GM18505 (cell line): ENCODE data around the gene METTL24.

Source experiments
- ATAC-seq: cut with Tn5 transposase; IDR thresholded peaks from one replicate; pipeline ENCODE4 v1.9.1; 2021; ENCODE audit not compliant: unreplicated experiment
- POLR2A ChIP-seq: IDR thresholded peaks from 4 replicates; pipeline ENCODE4 v1.6.1; 2011; ENCODE audit warnings: borderline replicate concordance; ENCODE audit not compliant: insufficient read depth, insufficient read length; ENCODE audit errors: extremely low read depth

The METTL24 gene

DNA sequence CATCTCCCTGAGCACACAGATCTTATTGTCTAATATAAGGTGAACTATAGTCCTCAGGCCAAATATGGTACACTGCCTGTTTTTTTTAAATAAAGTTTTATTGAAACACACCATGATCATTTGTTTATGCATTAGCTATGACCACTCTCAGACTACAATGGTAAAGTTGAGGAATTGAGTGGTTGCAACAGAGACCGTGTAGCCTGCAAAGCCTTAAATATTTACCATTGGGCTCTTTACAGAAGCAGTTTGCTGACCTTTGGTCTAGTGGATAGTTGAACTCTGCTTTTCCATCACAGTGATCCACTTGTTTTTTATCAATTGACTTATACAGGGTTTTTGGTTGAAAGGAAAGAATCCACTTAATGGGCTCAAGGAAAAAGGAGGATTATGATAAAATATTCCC, 27.3 kb upstream of the METTL24 start:
- no peak for TF ChIP-seq POLR2A
- ATAC-seq: no peak

DNA sequence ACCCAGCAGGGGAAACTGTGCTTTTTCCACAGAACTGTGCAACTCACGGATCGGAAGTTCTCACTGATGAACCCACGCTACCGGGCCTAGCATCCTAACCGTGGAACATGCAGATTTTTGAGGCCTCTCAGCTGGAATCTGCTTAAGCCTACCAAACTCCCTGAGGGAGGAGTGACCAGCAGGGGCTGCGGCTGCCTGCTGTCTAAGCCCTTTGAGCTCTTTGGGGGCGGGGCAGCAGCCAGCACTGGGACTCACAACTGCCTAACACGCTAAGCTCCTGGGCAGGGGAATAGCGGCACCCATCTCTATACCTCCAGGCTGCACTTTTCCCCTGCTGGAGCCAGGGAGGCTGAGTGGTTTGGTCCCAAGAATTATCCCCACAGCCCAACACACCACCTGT, 20.4 kb upstream of the METTL24 start:
- ATAC-seq: no peak
- TF ChIP-seq POLR2A: no peak

DNA sequence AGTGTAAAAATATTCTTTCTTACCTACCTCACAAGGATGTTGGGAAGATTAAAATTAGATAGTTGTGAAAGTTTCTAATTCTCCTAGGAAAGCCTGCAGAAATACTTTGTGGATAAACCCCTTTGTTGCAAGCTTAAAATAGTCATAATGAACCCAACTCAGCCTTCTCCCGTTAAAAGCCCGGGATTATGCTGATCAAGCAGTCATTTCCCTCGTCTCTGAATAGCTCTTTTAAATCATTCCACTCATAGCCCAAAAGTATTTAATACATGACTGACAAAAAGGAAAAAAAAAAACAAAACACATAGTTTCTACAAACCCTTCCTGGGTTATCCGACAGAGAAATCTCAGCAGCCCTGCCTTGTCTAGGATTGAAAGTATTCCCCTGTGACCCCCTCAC, 10.9 kb upstream of the METTL24 start:
- TF ChIP-seq POLR2A: no peak
- ATAC-seq: no peak

DNA sequence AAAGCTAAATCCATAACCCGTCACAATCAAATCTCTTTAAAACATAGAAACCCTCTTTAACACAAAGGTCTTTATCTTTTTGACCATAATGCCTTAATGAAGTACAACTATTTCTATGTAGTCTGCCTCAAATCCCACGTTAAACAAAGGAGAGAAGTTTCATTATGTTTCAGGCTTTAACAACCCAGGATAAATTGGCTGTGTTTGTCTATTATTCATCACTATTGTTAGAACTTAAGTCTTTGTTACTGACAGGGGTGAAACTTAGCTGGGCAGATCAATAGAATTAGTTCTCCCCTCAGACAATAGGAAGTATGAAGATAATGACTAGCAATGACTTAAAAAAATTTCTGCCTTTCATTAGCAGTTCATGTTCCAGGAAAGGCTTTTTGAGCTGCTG, 10.1 kb upstream of the METTL24 start:
- ATAC-seq: no peak
- TF ChIP-seq POLR2A: no peak

DNA sequence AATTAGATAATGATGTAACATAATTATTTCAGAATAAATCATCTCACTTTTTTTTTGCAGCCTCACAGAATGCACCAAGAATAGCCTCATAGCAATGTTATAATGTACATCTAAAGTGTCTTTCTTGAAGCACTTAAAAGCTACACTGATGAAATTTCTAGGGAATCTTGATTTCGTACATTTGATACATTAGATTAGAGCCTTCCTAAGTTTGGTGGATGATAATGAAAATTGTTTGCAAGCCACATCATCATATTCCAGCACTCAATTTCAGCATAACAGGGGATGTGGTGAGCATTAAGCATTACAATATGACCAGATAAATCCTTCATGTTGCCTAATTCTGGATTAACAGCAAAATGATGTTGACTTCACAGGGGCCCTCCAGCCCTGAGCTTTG, 9.7 kb upstream of the METTL24 start:
- no peak for ATAC-seq
- TF ChIP-seq POLR2A: no peak

DNA sequence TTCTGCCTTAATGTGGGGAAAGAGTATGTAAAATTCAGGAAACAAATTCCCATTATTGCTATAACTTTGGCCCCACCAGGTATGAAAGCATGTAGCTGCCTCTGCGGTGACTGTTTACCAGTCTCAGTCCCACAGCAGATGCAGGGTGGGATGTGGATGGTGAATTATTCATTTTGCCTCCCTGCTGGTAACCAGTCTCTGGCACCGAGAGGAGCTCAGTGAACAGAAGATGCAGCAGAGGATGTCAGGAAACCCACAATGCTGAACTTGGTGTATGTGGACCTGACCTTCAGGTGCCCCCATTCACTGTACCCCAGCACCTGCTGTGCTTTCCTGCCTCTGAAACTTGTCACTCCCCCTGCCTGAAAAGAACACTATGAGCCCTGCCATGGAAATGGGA, 8.8 kb upstream of the METTL24 start:
- TF ChIP-seq POLR2A: no peak

DNA sequence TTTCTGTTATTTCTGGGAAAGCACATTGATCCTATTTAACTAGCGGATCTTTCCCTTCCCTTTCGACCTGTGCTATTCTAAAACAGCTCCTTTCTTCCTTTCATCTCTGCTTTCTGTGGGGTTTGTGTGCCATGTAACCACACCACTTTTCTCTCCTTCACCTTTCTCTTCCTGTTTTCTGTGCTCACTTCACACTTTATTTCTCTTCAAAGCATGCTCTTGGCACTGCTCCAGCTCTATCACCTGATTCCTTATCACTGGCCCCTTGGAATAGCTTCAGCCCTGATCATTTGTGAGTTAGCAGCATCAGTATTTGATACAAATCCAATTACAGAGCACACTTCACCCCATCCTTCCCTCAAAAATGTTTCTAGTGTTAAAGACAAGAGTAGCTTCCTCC, 8.1 kb upstream of the METTL24 start:
- TF ChIP-seq POLR2A: no peak

More for the DNA sequence above, 8.8 kb upstream of the METTL24 start:
- ATAC-seq: no peak

DNA sequence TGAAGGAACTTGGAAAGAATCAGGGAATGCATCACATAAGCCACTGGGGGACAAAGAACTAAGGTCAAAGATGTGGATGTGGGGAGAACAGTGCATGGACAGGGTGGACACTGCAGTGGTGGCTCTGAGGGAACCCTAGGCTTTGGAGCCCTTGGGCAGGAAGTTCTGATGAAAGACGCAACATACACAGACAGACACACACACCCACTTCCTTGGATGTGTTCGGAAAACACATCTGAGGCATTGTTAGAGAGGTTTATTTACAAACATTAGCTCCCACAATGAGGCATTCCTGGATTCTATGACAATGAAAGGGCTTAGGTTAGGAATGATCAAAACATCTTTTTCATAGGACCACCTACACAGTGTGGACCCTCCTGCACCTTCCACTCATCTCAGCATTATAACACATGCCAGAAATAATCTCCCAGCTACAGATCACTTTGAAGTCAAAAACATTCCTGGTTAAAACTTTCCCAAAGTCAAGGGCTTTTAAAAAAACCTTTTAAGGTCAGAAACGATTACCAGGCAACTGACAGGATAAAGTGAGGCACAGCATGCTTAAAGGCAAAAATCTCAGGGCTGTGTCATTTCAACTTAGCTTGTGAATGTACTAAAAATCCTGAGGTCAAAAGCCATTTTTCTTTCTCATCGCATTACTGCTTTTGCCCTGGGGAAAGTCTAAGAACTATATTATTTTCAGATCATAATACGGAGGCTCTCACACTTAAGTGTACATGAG, 6.4 kb upstream of the METTL24 start:
- TF ChIP-seq POLR2A: no peak

More for the DNA sequence above, 8.1 kb upstream of the METTL24 start:
- no peak for ATAC-seq

DNA sequence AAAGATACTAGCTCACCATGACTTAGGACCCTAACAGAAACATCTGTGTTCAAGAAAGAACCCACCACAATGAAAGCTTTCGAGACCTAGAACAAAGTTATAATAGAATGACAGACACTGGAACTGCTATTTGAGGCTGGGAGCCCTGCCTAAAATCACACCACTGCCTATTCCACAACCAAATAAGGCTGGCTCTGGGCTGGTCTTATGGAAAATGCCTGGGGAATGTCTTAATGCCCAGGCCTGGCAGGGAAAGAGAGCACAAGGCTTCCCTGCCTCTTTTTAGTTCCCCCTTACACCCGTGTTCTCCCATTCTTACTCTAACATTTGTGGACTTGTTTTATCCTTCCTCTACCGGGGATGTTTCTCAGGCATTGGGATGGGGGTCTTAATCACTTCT, 5.6 kb upstream of the METTL24 start:
- TF ChIP-seq POLR2A: no peak

More for the DNA sequence above, 6.4 kb upstream of the METTL24 start:
- ATAC-seq: no peak

DNA sequence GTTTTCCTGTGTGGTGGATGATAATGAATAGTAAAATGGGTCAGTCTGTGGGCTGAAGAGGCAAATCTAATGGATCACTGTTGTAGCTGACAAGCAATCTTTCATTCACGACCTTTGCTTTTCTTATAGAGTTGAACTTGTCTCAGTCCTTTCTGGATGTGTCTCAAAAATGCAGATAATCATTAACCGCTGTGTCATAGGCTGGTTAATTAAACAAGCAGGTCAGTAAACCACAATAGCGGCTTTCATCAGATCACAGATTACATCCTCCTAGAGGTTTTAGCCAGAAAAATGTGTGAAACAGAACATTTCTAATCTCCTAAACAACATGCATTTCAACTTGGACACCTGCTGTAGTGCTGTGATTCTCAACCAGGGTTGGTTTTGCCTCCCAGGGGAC, 2.5 kb upstream of the METTL24 start:
- ATAC-seq: no peak
- no peak for TF ChIP-seq POLR2A

More for the DNA sequence above, 5.6 kb upstream of the METTL24 start:
- no peak for ATAC-seq

DNA sequence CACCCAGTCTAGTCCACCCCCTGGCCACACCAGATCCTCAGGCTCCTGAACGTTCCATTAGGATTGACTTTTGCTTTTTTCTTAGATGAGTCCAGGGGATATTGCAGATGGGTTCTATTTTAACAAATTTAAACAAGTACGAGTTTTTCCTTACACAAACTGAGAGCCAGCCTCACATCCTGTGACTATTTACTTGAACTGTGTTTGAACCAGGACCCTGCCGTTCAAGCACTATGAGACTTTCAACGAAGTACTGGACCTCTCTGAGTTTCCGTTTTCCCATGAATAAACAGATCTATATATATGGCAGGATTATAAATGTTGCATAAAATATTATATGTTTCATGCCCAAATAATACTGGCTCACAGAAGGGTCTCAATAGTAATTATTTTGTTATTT, 1.4 kb upstream of the METTL24 start:
- no peak for ATAC-seq
- TF ChIP-seq POLR2A: no peak

DNA sequence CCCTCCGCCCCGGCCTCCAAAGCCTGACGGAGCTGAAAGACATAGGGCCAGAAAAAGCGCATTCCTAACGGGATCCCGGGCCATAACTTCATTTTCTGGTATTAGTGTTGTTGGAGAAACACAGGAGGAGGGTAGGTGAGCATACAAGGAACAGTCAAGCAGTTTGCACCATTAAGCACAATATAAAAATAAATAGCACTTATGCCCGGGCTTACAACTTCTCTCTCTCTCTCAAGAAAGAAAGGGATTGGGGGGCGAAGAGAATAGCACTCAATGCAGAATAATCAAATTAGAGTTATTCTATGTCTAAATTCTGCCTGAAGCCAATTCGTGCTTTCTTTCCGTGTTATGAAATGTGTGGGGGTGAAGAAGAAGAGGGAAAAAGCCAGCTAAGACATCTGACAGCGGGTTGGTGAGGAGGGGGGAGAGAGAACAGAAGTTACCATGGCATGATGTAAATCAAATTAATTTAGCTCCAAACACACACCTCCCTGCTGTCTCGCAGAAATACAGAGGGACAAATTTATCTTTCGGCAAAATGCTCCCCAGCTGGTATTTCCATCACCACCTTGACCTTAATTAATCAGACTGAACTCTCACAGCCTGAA, 508 bp upstream of the METTL24 start:
- no peak for ATAC-seq
- no peak for TF ChIP-seq POLR2A

DNA sequence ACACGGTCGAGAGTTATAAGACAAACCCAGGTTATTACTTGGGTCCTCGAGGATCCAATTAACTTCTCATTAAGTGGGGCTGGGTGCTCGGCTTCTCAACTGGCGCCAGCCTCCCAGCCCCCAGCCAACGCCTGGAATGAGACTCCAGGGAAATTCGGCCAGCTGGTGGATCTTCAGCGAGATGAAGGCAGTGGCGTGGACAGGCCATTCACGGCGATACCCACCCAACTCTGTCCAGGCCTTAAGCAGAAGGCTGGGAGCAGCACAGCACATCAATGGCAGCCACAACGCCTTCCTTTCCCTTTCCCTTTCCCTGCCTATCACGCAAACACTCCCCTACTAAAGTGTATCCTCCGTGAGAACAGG, 868 bp downstream of the METTL24 start:
- ATAC-seq: no peak
- TF ChIP-seq POLR2A: no peak

DNA sequence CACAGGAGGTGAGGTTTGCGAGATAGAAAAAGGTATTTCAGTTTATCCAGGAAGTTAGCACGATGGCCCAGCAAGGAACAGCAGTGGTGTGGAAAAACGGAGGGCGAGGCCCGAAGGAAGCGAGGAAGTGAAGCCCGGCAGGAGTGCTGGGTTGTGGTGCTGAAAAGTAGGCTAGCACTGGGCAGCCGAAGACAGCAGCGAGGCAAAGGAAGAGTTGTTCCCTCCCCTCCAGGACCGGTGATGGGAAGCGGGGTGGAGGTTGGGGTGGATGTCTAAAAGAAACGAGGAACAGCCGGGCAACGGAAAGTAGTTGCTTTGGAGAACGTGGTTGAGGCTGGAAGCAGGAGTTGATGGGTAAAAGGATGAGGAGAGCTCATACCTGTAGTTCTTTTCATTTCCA, 1.4 kb downstream of the METTL24 start:
- no peak for TF ChIP-seq POLR2A
- ATAC-seq: no peak
